ENCODE results near the gene ODAD4.
"Not testable (repeated sequence)": the region's sequence is repeated elsewhere in the genome, so short reads cannot be mapped to it uniquely, and the experiment has no call there.

Gene ODAD4

DNA sequence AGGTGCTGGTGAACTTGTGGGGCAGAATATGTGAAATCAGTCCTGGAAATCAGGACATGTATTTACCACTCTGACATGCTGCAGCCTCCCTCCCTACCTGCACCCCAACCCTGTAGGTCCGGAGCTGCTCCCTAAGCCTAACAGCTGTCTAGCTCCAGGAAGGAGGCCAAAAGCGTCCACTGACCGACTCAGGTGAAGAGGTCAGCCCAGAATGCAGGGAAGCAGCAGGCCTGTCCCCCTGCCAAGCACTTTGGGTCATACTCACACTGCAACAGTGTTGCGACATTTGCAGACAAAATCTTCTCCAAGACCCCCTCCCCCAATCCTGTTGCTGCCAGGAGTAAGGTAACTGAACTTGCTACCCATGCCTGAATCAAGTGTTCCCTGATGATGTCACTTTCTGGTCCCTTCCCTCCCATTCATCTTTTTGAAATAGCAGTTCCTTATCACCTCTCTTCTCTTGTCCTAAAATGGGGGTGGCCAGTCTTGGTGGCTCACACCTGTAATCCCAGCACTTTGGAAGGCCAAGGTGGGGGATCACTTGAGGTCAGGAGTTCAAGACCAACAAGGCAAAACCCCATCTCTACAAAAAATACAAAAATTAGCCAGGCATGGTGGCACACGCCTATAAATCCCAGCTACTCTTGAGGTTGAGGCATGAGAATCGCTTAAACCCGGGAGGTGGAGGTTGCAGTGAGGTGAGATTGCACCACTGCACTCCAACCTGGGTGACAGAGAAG is 10.4 kb upstream of the ODAD4 start:
- peaks cover 16% of the 10 kb centered on the region for H3K36me3 ChIP-seq (ENCODE audit: low read depth)
- DNase-seq (ENCODE audit: low spot score) = no peak
- peak overlapping the region; percentile 87 for H3K27ac ChIP-seq (ENCODE audit: poor library complexity, severe bottlenecking)
- H3K9me3 ChIP-seq (ENCODE audit: severe bottlenecking) = no peaks in the 10 kb centered on the region
- no peak overlapping the region for H3K4me3 ChIP-seq (ENCODE audit: severe bottlenecking)
- no peaks in the 10 kb centered on the region for H3K27me3 ChIP-seq (ENCODE audit: insufficient read depth, poor library complexity, severe bottlenecking)
- TF ChIP-seq, protein P1, sequence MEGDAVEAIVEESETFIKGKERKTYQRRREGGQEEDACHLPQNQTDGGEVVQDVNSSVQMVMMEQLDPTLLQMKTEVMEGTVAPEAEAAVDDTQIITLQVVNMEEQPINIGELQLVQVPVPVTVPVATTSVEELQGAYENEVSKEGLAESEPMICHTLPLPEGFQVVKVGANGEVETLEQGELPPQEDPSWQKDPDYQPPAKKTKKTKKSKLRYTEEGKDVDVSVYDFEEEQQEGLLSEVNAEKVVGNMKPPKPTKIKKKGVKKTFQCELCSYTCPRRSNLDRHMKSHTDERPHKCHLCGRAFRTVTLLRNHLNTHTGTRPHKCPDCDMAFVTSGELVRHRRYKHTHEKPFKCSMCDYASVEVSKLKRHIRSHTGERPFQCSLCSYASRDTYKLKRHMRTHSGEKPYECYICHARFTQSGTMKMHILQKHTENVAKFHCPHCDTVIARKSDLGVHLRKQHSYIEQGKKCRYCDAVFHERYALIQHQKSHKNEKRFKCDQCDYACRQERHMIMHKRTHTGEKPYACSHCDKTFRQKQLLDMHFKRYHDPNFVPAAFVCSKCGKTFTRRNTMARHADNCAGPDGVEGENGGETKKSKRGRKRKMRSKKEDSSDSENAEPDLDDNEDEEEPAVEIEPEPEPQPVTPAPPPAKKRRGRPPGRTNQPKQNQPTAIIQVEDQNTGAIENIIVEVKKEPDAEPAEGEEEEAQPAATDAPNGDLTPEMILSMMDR (IDR thresholded peaks at IDR 0.05; ENCODE audit: poor library complexity, severe bottlenecking) = no peak
- no peak for ATAC-seq (ENCODE audit: low read depth)
- peaks cover 28% of the 10 kb centered on the region for H3K4me1 ChIP-seq (ENCODE audit: insufficient read depth, poor library complexity, severe bottlenecking)

DNA sequence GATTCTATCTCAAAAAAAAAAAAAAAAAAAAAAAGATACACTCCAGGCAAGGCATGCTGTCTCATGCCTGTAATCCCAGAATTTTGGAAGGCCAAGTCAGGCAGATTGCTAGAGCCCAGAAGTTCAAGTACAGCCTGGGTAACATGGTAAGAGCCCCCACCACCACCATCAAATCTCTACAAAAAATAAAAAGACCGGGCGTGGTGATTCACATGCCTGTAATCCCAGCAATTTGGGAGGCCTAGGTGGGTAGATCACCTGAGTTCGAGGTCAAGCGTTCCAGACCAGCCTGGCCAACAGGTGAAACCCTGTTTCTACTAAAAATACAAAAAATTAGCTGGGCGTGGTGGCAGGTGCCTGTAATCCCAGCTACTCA is 9.8 kb upstream of the ODAD4 start:
- Histone ChIP-seq H3K4me3 (ENCODE audit: severe bottlenecking) (no peak overlapping the region), H3K36me3 (ENCODE audit: low read depth) (peaks cover 14% of the 10 kb centered on the region), H3K27ac (ENCODE audit: poor library complexity, severe bottlenecking) (peak overlapping the region; percentile 87), H3K4me1 (ENCODE audit: insufficient read depth, poor library complexity, severe bottlenecking) (peaks cover 26% of the 10 kb centered on the region), H3K9me3 (ENCODE audit: severe bottlenecking) (no peaks in the 10 kb centered on the region), H3K27me3 (ENCODE audit: insufficient read depth, poor library complexity, severe bottlenecking) (no peaks in the 10 kb centered on the region)
- DNase-seq (ENCODE audit: low spot score) (no peak), ATAC-seq (ENCODE audit: low read depth) (no peak)
- TF ChIP-seq, protein P1 (IDR thresholded peaks at IDR 0.05; ENCODE audit: poor library complexity, severe bottlenecking) = no peak

DNA sequence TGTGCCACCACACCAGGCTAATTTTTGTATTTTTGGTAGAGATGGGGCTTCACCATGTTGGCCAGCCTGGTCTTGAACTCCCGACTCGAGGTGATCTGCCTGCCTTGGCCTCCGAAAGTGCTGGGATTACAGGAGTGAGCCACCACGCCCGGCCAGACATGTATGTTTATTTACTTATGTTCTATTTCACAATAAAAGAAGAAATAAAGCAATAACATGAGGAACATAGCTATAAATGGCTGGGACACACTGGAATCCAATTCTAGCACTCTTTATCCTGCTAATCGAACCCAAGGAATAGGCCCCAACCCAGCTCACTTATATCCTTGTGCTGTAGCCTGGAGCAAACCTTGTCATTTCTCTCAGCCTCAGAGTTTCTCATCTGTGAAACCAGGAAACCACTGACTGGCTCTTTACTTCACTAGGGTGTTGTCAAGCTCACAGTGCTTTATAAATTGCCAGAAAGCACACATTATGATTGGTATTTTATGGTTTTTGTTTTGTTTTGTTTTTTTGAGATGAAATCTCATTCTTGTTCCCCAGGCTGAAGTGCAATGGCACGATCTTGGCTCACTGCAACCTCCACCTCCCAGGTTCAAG is 4.3 kb upstream of the ODAD4 start:
- ATAC-seq (ENCODE audit: low read depth) (no peak), DNase-seq (ENCODE audit: low spot score) (no peak)
- Histone ChIP-seq H3K4me1 (ENCODE audit: insufficient read depth, poor library complexity, severe bottlenecking) (peaks cover 6% of the 10 kb centered on the region), H3K4me3 (ENCODE audit: severe bottlenecking) (no peak overlapping the region), H3K36me3 (ENCODE audit: low read depth) (no peaks in the 10 kb centered on the region), H3K27ac (ENCODE audit: poor library complexity, severe bottlenecking) (no peak overlapping the region), H3K9me3 (ENCODE audit: severe bottlenecking) (no peaks in the 10 kb centered on the region), H3K27me3 (ENCODE audit: insufficient read depth, poor library complexity, severe bottlenecking) (no peaks in the 10 kb centered on the region)
- TF ChIP-seq, protein P1 (IDR thresholded peaks at IDR 0.05; ENCODE audit: poor library complexity, severe bottlenecking) = no peak

DNA sequence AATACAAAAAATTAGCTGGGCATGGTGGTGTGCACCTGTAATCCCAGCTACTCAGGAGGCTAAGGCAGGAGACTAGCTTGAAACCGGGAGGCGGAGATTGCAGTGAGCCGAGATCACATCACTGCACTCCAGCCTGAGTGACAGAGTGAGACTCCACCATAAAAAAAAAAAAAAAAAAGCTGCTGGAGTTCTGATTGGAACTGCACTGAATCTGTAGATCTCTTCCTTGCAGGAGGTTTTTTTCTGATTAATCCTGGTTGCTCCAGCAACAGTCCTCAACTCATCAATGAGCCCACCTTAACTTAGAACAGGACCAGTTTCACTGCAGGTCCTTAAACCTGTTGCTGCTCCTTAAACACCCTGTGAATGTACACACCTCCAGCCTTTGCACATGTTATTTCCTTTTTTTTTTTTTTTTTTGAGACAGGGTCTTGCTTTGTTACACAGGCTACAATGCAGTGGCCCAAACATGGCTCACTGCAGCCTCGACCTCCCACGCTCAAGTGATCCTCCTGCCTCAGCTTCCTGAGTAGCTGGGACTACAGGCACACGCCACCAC is 1.6 kb upstream of the ODAD4 start:
- TF ChIP-seq, protein P1 (IDR thresholded peaks at IDR 0.05; ENCODE audit: poor library complexity, severe bottlenecking) = no peak
- H3K27ac ChIP-seq (ENCODE audit: poor library complexity, severe bottlenecking) = no peak overlapping the region
- no peaks in the 10 kb centered on the region for H3K27me3 ChIP-seq (ENCODE audit: insufficient read depth, poor library complexity, severe bottlenecking)
- no peaks in the 10 kb centered on the region for H3K36me3 ChIP-seq (ENCODE audit: low read depth)
- no peak overlapping the region for H3K4me3 ChIP-seq (ENCODE audit: severe bottlenecking)
- ATAC-seq (ENCODE audit: low read depth) (no peak), DNase-seq (ENCODE audit: low spot score) (no peak)
- H3K9me3 ChIP-seq (ENCODE audit: severe bottlenecking) = no peaks in the 10 kb centered on the region
- peaks cover 9% of the 10 kb centered on the region for H3K4me1 ChIP-seq (ENCODE audit: insufficient read depth, poor library complexity, severe bottlenecking)

DNA sequence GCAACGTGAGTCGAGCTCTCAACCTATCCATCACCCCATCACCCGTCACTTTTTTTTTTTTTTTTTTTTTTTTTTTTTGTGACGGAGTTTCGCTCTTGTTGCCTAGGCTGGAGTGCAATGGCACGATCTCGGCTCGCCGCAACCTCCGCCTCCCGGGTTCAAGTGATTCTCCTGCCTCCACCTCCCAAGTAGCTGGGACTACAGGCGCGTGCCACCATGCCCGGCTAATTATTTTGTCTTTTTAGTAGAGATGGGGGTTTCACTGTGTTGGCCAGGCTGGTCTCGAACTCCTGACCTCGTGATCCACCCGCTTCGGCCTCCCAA is 378 bp downstream of the ODAD4 start:
- H3K9me3 ChIP-seq (ENCODE audit: severe bottlenecking); H3K4me1 ChIP-seq (ENCODE audit: insufficient read depth, poor library complexity, severe bottlenecking); H3K27me3 ChIP-seq (ENCODE audit: insufficient read depth, poor library complexity, severe bottlenecking); DNase-seq (ENCODE audit: low spot score); ATAC-seq (ENCODE audit: low read depth); H3K36me3 ChIP-seq (ENCODE audit: low read depth): not testable (repeated sequence)
- Histone ChIP-seq H3K27ac (ENCODE audit: poor library complexity, severe bottlenecking) (peak overlapping the region; percentile 66), H3K4me3 (ENCODE audit: severe bottlenecking) (peak overlapping the region; percentile 35)

DNA sequence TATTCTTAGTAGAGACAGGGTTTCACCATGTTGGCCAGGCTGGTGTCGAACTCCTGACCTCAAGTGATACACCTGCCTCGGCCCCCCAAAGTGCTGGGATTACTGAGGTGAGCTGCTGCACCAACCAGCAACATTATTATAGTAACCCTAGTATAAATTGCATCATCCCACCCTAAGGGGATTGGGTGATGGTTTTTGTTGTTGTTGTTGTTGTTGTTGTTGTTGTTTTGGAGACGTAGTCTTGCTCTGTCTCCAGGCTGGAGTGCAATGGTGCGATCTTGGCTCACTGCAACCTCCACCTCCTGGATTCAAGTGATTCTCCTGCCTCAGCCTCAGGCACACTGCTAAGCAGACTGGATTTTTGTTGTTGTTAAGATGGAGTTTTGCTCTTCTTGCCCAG is 1.3 kb downstream of the ODAD4 start:
- not testable (repeated sequence) for H3K27me3 ChIP-seq (ENCODE audit: insufficient read depth, poor library complexity, severe bottlenecking); H3K4me3 ChIP-seq (ENCODE audit: severe bottlenecking); H3K27ac ChIP-seq (ENCODE audit: poor library complexity, severe bottlenecking); H3K4me1 ChIP-seq (ENCODE audit: insufficient read depth, poor library complexity, severe bottlenecking); H3K9me3 ChIP-seq (ENCODE audit: severe bottlenecking); ATAC-seq (ENCODE audit: low read depth); DNase-seq (ENCODE audit: low spot score); H3K36me3 ChIP-seq (ENCODE audit: low read depth)
